Measurements from ENCODE around the gene PPP1R11. TPM values are rescaled to one million over a fixed set of nuclear protein-coding genes. Genes with fewer than 3 reads are reported as not detected.

The PPP1R11 gene
- total and polyA plus RNA-seq, 9 of the 15 experiments (the other 6 are each of a cell fraction or from before 2014, with no cell fraction given), result 17.8 to 94.8 (median 44.6) TPM

- TF ChIP-seq USF1 (CRISPR knock-in tag; IDR thresholded peaks at IDR 0.05), result no peak
- TF ChIP-seq PTBP1 (IDR thresholded peaks at IDR 0.05; ENCODE audit: low read depth, low read length), result no peak
- TF ChIP-seq TCF7L2 (IDR thresholded peaks at IDR 0.05; ENCODE audit: low read depth, low read length), result no peak
Observed at GRCh38 chr6:30044630-30045029, 22.4 kb upstream of the PPP1R11 start (continued).

- Histone ChIP-seq H3K9me1 (ENCODE audit: control insufficient read depth, insufficient read depth, low read length) (no peaks in the 10 kb centered on the region), H3K4me3 (no peak overlapping the region), H3K9ac (ENCODE audit: insufficient read depth in 1 of 2, low read depth in 2 of 2, low read length in 2 of 2) (no peak overlapping the region), H3K4me1 (replicated peaks in 1 of 2; ENCODE audit: control insufficient read depth in 2 of 2, insufficient read depth in 2 of 2, low read length in 2 of 2) (peaks cover 0 to 6% of the 10 kb centered on the region in 2 experiments; a peak in 1 of 5 replicates), H3K4me2 (ENCODE audit: insufficient read depth, low read length) (peak overlapping the region; percentile 8; the same call in 1 of the 2 replicates), H3K79me2 (ENCODE audit: control insufficient read depth, insufficient read depth, low read length) (no peaks in the 10 kb centered on the region), H3K27me3 (ENCODE audit: control insufficient read depth in 2 of 2, insufficient read depth in 2 of 2, low read length in 2 of 2) (no peaks in the 10 kb centered on the region), H3K27ac (ENCODE audit: extremely low read depth, low read depth, low read length) (peak overlapping the region; percentile 6; the same call in 1 of the 3 replicates), H2AFZ (ENCODE audit: low read depth, low read length) (no peak overlapping the region), H3K36me3 (ENCODE audit: control insufficient read depth, insufficient read depth, low read length) (peaks cover 3% of the 10 kb centered on the region; the same call in 1 of the 3 replicates), H3K9me3 (replicated peaks; ENCODE audit: control insufficient read depth, insufficient read depth, low read depth, low read length) (no peaks in the 10 kb centered on the region), H4K20me1 (replicated peaks; ENCODE audit: control insufficient read depth, insufficient read depth, low read length) (no peaks in the 10 kb centered on the region)
- in situ Hi-C loops (cut with MboI), result no loop called here
- DNase-seq (ENCODE audit: extremely low read depth in 1 of 4, low spot score in 3 of 4) (peak in 1 of 4 experiments; percentile 54), ATAC-seq (peak; percentile 66), FAIRE-seq (peak; percentile 44)
- 2% methylated on average over 2 of the region's 2 CpGs for WGBS (ENCODE audit: insufficient coverage, low coverage, missing lambda C conversion rate)
- no TSS peak for BruUV-seq (replicated peaks)
- intact Hi-C loops (cut with micrococcal nuclease), result no loop called here
- ChIA-PET POLR2A (no interaction called here), CTCF (ENCODE audit: low intra/inter-chr PET ratio) (no interaction called here)
- peak in 1 of 2 experiments; percentile 27; a peak in 1 of 4 replicates for TF ChIP-seq HDAC1 (IDR thresholded peaks at IDR 0.05)
- TF ChIP-seq CBFA2T3 (IDR thresholded peaks at IDR 0.05), result peak; percentile 79
- TF ChIP-seq GTF2F1 (IDR thresholded peaks at IDR 0.05; ENCODE audit: low read depth, low read length), result no peak
- no peak for TF ChIP-seq TAF15 (IDR thresholded peaks at IDR 0.05; ENCODE audit: low read depth, low read length)
- TF ChIP-seq PRDM10 (IDR thresholded peaks at IDR 0.05; ENCODE audit: partially characterized antibody), result no peak
- TF ChIP-seq BRD4 (IDR thresholded peaks at IDR 0.05), result peak; percentile 46; the same call in 1 of the 2 replicates
- TF ChIP-seq SPI1 (IDR thresholded peaks at IDR 0.05; ENCODE audit: borderline replicate concordance, low read depth, low read length), result 0 out of 2 replicates have a peak, but pooled peaks have one; percentile 12
- TF ChIP-seq, protein P1, sequence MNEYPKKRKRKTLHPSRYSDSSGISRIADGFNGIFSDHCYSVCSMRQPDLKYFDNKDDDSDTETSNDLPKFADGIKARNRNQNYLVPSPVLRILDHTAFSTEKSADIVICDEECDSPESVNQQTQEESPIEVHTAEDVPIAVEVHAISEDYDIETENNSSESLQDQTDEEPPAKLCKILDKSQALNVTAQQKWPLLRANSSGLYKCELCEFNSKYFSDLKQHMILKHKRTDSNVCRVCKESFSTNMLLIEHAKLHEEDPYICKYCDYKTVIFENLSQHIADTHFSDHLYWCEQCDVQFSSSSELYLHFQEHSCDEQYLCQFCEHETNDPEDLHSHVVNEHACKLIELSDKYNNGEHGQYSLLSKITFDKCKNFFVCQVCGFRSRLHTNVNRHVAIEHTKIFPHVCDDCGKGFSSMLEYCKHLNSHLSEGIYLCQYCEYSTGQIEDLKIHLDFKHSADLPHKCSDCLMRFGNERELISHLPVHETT (CRISPR knock-in tag; conservative IDR thresholded peaks at IDR 0.05 in 1 of 2, IDR thresholded peaks at IDR 0.05 in 1 of 2), result no peak
- TF ChIP-seq GATAD2B (IDR thresholded peaks at IDR 0.05; ENCODE audit: borderline replicate concordance), result no peak
- TF ChIP-seq YY1 (IDR thresholded peaks at IDR 0.05; ENCODE audit: borderline replicate concordance in 1 of 3, control insufficient read depth in 1 of 3, extremely low read depth in 1 of 3, insufficient read depth in 3 of 3, insufficient read length in 1 of 3, insufficient replicate concordance in 2 of 3, low read depth in 1 of 3, low read length in 2 of 3), result no peak
Observed at GRCh38 chr6:30047220-30047619, 19.8 kb upstream of the PPP1R11 start.
